IMR-90 (cell line): Measurements from ENCODE around the gene SLC9A7. TPM values are rescaled to one million over a fixed set of nuclear protein-coding genes. Genes with fewer than 3 reads are reported as not detected.
A peak's percentile ranks its signal among the peaks of the same experiment; 100 is the strongest.

Experiments used
- ATAC-seq: fragments of 200-7000 bp; cut with Tn5 transposase; 2 replicates; pipeline ENCODE4 v1.9.1; 2020; ENCODE audit warnings: low read depth, mild to moderate bottlenecking, moderate library complexity
- BruUV-seq: library from RNA; stranded (reverse); fragments of 400-500 nt; replicated peaks from 2 replicates; lab custom pipeline; 2021; lab: Mats Ljungman, UMichigan
- CTCF ChIA-PET: fragments of 300-600 bp; formaldehyde crosslinking; extraction: SDS; loops from one replicate; lab custom pipeline; 2021; ENCODE audit warnings: antibody characterized with exemption; lab: Yijun Ruan, JAX
- POLR2A ChIA-PET: fragments of 300-600 bp; sonication (Branson Sonifier 250); formaldehyde crosslinking; loops from one replicate; lab custom pipeline; 2022; ENCODE audit warnings: antibody characterized with exemption; ENCODE audit not compliant: unreplicated experiment; lab: Charles Lee
- DNase-seq: peaks from one replicate; pipeline ENCODE4 v3.0.0; 2013
- H2AFZ ChIP-seq: replicated peaks from 2 replicates; pipeline ENCODE3; 2013; ENCODE audit warnings: low read length, mild to moderate bottlenecking; ENCODE audit not compliant: poor library complexity
- H2AK5ac ChIP-seq: 2 replicates; pipeline ENCODE4 v1.6.1; 2013; ENCODE audit warnings: low read depth, low read length, inconsistent platforms
- H2AK9ac ChIP-seq: replicated peaks from 2 replicates; pipeline ENCODE3; 2013; ENCODE audit warnings: mild to moderate bottlenecking, low read depth, low read length, moderate library complexity; ENCODE audit not compliant: poor library complexity
- H2BK120ac ChIP-seq: 2 replicates; pipeline ENCODE4 v1.6.1; 2013; ENCODE audit warnings: low read depth, low read length, inconsistent platforms
- H2BK15ac ChIP-seq: 3 replicates; pipeline ENCODE4 v1.6.1; 2013; ENCODE audit warnings: low read depth, low read length, inconsistent platforms
- H2BK20ac ChIP-seq: 2 replicates; pipeline ENCODE4 v1.6.1; 2013; ENCODE audit warnings: low read depth, mild to moderate bottlenecking, inconsistent platforms, low read length, moderate library complexity
- H2BK5ac ChIP-seq: 2 replicates; pipeline ENCODE4 v1.6.1; 2013; ENCODE audit warnings: mild to moderate bottlenecking, low read depth, low read length, inconsistent platforms; ENCODE audit not compliant: poor library complexity, severe bottlenecking
- H3K14ac ChIP-seq: replicated peaks from 2 replicates; pipeline ENCODE4 v1.6.1; 2013; ENCODE audit warnings: low read depth, low read length, inconsistent platforms
- H3K18ac ChIP-seq: 2 replicates; pipeline ENCODE4 v1.6.1; 2013; ENCODE audit warnings: low read depth, low read length, control low read depth
- H3K23ac ChIP-seq: 2 replicates; pipeline ENCODE4 v1.6.1; 2013; ENCODE audit warnings: low read depth, low read length, inconsistent platforms
- H3K27ac ChIP-seq: 2 replicates; pipeline ENCODE4 v1.5.1; 2013; ENCODE audit warnings: mild to moderate bottlenecking, control low read depth, low read length; ENCODE audit not compliant: insufficient read depth
- H3K27me3 ChIP-seq: 2 replicates; pipeline ENCODE4 v1.6.1; 2013; ENCODE audit warnings: low read length; ENCODE audit not compliant: control insufficient read depth, insufficient read depth
- H3K36me3 ChIP-seq: 2 replicates; pipeline ENCODE4 v1.6.1; 2013; ENCODE audit warnings: low read length, mixed read lengths; ENCODE audit not compliant: control insufficient read depth, insufficient read depth
- H3K4ac ChIP-seq: 2 replicates; pipeline ENCODE4 v1.6.1; 2013; ENCODE audit warnings: low read depth, low read length, inconsistent platforms
- H3K4me1 ChIP-seq: 2 replicates; pipeline ENCODE4 v1.6.1; 2013; ENCODE audit warnings: low read length, mixed read lengths; ENCODE audit not compliant: control insufficient read depth, insufficient read depth
- H3K4me2 ChIP-seq: 2 replicates; pipeline ENCODE4 v1.6.1; 2013; ENCODE audit warnings: low read depth, mild to moderate bottlenecking, control low read depth, low read length, moderate library complexity
- H3K4me3 ChIP-seq: 2 replicates; pipeline ENCODE4 v1.5.1; 2013; ENCODE audit warnings: low read depth, mild to moderate bottlenecking, control low read depth, low read length, moderate library complexity; ENCODE audit not compliant: insufficient read depth
- H3K56ac ChIP-seq: 2 replicates; pipeline ENCODE4 v1.6.1; 2013; ENCODE audit warnings: low read length, inconsistent platforms; ENCODE audit not compliant: insufficient read depth; ENCODE audit errors: extremely low read depth
- H3K79me1 ChIP-seq, 2 experiments: 2 replicates each; pipeline ENCODE4 v1.6.1; 2013; ENCODE audit warnings: low read length in 2 of 2, inconsistent platforms in 1 of 2, low read depth in 1 of 2
- H3K9ac ChIP-seq: 2 replicates; pipeline ENCODE4 v1.6.1; 2013; ENCODE audit warnings: low read depth, low read length, control low read depth
- H3K9me1 ChIP-seq: 2 replicates; pipeline ENCODE4 v1.6.1; 2013; ENCODE audit warnings: low read length, inconsistent platforms; ENCODE audit not compliant: insufficient read depth
- H3K9me3 ChIP-seq: 2 replicates; pipeline ENCODE4 v1.6.1; 2013; ENCODE audit warnings: low read length; ENCODE audit not compliant: control insufficient read depth, insufficient read depth
- H4K20me1 ChIP-seq: 2 replicates; pipeline ENCODE4 v1.6.1; 2013; ENCODE audit warnings: low read length, inconsistent platforms; ENCODE audit not compliant: insufficient read depth
- H4K5ac ChIP-seq: 2 replicates; pipeline ENCODE4 v1.6.1; 2013; ENCODE audit warnings: mild to moderate bottlenecking, low read depth, low read length, control low read depth
- H4K8ac ChIP-seq, 2 experiments: 2 replicates each; pipeline ENCODE4 v1.6.1; 2013; ENCODE audit warnings: low read depth in 2 of 2, low read length in 2 of 2, control low read depth in 1 of 2, inconsistent platforms in 1 of 2
- H4K91ac ChIP-seq: 2 replicates; pipeline ENCODE4 v1.6.1; 2013; ENCODE audit warnings: low read depth, low read length, inconsistent platforms; ENCODE audit not compliant: insufficient read depth
- BHLHE40 ChIP-seq: fragments of 150-350 bp; IDR thresholded peaks from 2 replicates; pipeline ENCODE4 v1.6.1; 2016; ENCODE audit warnings: mild to moderate bottlenecking, low read depth, low read length
- CEBPB ChIP-seq: IDR thresholded peaks from 2 replicates; pipeline ENCODE4 v1.6.1; 2012; ENCODE audit warnings: low read depth, low read length, improper control_type of control experiment
- CTCF ChIP-seq: conservative IDR thresholded peaks from 2 replicates; pipeline ENCODE4 v1.5.1; 2012; ENCODE audit warnings: mild to moderate bottlenecking, low read depth, low read length, improper control_type of control experiment
- FOS ChIP-seq: fragments of 150-350 bp; IDR thresholded peaks from 2 replicates; pipeline ENCODE4 v1.6.1; 2016; ENCODE audit warnings: low read depth, low read length
- MAFK ChIP-seq: IDR thresholded peaks from 2 replicates; pipeline ENCODE4 v1.6.1; 2012; ENCODE audit warnings: low read depth, low read length, improper control_type of control experiment
- MAZ ChIP-seq: IDR thresholded peaks from 2 replicates; pipeline ENCODE4 v1.6.1; 2012; ENCODE audit warnings: low read depth, mild to moderate bottlenecking, low read length, improper control_type of control experiment, moderate library complexity, borderline replicate concordance
- MXI1 ChIP-seq: IDR thresholded peaks from 2 replicates; pipeline ENCODE4 v1.6.1; 2012; ENCODE audit warnings: low read depth, mild to moderate bottlenecking, low read length, moderate library complexity, borderline replicate concordance
- NFE2L2 ChIP-seq: fragments of 150-350 bp; IDR thresholded peaks from 2 replicates; pipeline ENCODE4 v1.6.1; 2016; ENCODE audit warnings: low read depth, mild to moderate bottlenecking, low read length
- POLR2A ChIP-seq: IDR thresholded peaks from 2 replicates; pipeline ENCODE4 v1.6.1; 2012; ENCODE audit warnings: mild to moderate bottlenecking, low read depth, low read length
- RAD21 ChIP-seq: IDR thresholded peaks from 2 replicates; pipeline ENCODE4 v1.6.1; 2012; ENCODE audit warnings: low read length, improper control_type of control experiment
- RCOR1 ChIP-seq: IDR thresholded peaks from 2 replicates; pipeline ENCODE4 v1.6.1; 2012; ENCODE audit warnings: mild to moderate bottlenecking, low read length, improper control_type of control experiment; ENCODE audit not compliant: insufficient replicate concordance
- RFX5 ChIP-seq: IDR thresholded peaks from 2 replicates; pipeline ENCODE4 v1.8.0; 2012; ENCODE audit warnings: low read depth, mild to moderate bottlenecking, low read length, moderate library complexity
- SMC3 ChIP-seq: fragments of 150-350 bp; IDR thresholded peaks from 2 replicates; pipeline ENCODE4 v1.6.1; 2016; ENCODE audit warnings: low read depth, mild to moderate bottlenecking, antibody characterized with exemption, low read length, moderate library complexity
- USF2 ChIP-seq: fragments of 150-350 bp; IDR thresholded peaks from 2 replicates; pipeline ENCODE4 v1.6.1; 2017; ENCODE audit warnings: mild to moderate bottlenecking, antibody characterized with exemption, low read length, low read depth
- WGBS, 2 experiments: methylation state at CpG; one replicate each; pipeline versions ENCODE4 v1.1.5 to v1.1.7; 2013; ENCODE audit warnings: missing lambda C conversion rate in 2 of 2; ENCODE audit not compliant: insufficient read length in 1 of 2; ENCODE audit errors: extremely low coverage in 2 of 2; 5-methylcytosine and 5-hydroxymethylcytosine counted together
- dilution Hi-C: fragments of 300-500 bp; cut with HindIII; formaldehyde crosslinking; loops from one replicate; pipeline ENCODE4 v1.14.3; 2018; ENCODE audit warnings: low sequenced_read_pairs; ENCODE audit not compliant: unreplicated experiment
- in situ Hi-C: fragments of 300-500 bp; cut with MboI; formaldehyde crosslinking; loops from 3 replicates; pipeline ENCODE4 v1.14.3; 2019; ENCODE audit warnings: low sequenced_read_pairs, inconsistent platforms, mixed read lengths
- intact Hi-C: fragments of 100-400 bp; cut with micrococcal nuclease; formaldehyde crosslinking; loops from 2 replicates; pipeline ENCODE4 v1.10.0; 2022
- polyA plus RNA-seq, 3 experiments: library from polyadenylated mRNA; depleted of rRNA; stranded (reverse); fragments of >200 nt; gene quantifications; 2 replicates each; pipeline ENCODE4 v1.2.3, GENCODE V29; 2012; ENCODE audit warnings: low replicate concordance in 1 of 3
- total RNA-seq: library from RNA; depleted of rRNA; stranded (reverse); fragments of >200 nt; gene quantifications from 2 replicates; pipeline ENCODE4 v1.2.3, GENCODE V29; 2012
- TF ChIP-seq, protein P1 (sequence below): fragments of 150-350 bp; IDR thresholded peaks from 2 replicates; pipeline ENCODE4 v1.6.1; 2016; ENCODE audit warnings: low read depth, mild to moderate bottlenecking, low read length, moderate library complexity, borderline replicate concordance

SLC9A7 gene
- total and polyA plus RNA-seq, 2 of the 4 experiments (the other 2 are of a cell fraction) = 14.4 to 76.4 TPM

DNA sequence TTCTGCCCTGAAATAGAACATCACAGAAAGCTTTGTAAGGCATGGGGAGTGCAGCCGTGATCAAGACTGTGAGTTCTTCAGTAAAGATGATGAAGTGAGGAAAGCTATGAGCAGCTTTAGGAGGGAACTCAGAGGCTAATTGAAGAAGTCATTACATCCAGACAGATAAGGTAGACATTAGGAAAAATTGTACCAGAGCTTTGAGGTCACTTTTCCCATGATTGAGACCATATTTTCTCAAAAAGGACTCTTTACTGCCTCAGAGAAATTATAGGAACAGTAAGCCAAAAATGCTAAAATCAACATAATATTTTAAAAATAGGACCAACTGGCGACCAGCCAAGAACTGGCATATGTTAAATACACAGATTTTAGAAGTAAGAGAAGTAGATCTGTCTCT lies 174.2 kb downstream of the SLC9A7 start:
- no peak overlapping the region for H3K56ac ChIP-seq
- H2BK120ac ChIP-seq = peak overlapping the region; percentile 33
- no peaks in the 10 kb centered on the region for H4K20me1 ChIP-seq
- peak overlapping the region; percentile 47; the same call in 1 of the 2 replicates for H3K18ac ChIP-seq
- peak overlapping the region; percentile 74; the same call in 1 of the 2 replicates for H2AK5ac ChIP-seq
- dilution Hi-C loops (no loop called here), intact Hi-C loops (loop anchor here (5.0 kb wide), 1 partner anchor 43 kb away; no protein-coding TSS in a partner anchor), in situ Hi-C loops (no loop called here)
- H3K4me3 ChIP-seq = no peak overlapping the region
- H3K4me1 ChIP-seq = peaks cover 12% of the 10 kb centered on the region
- no peaks in the 10 kb centered on the region for H3K27me3 ChIP-seq
- peak overlapping the region in 1 of 2 experiments; percentile 1; a peak in 1 of 4 replicates for H4K8ac ChIP-seq
- ATAC-seq (no peak), DNase-seq (no peak)
- 0 out of 2 replicates have a peak overlapping the region, but pooled peaks have one; percentile 17 for H3K14ac ChIP-seq
- H3K4ac ChIP-seq = peak overlapping the region; percentile 73
- peak overlapping the region; percentile 13; the same call in 1 of the 2 replicates for H2BK20ac ChIP-seq
- peaks cover 6 to 23% of the 10 kb centered on the region in 2 experiments for H3K79me1 ChIP-seq
- H2BK15ac ChIP-seq = peak overlapping the region; percentile 65; the same call in 1 of the 3 replicates
- H4K91ac ChIP-seq = peak overlapping the region; percentile 50; the same call in 1 of the 2 replicates
- no TSS peak for BruUV-seq
- no peak overlapping the region for H3K9ac ChIP-seq
- H3K27ac ChIP-seq = 0 out of 2 replicates have a peak overlapping the region, but pooled peaks have one; percentile 8
- H3K23ac ChIP-seq = no peak overlapping the region
- no peaks in the 10 kb centered on the region for H3K36me3 ChIP-seq
- no peak overlapping the region for H2AK9ac ChIP-seq
- peaks cover 11% of the 10 kb centered on the region; the same call in 1 of the 2 replicates for H3K9me1 ChIP-seq
- peak overlapping the region; percentile 5 for H2BK5ac ChIP-seq
- H3K9me3 ChIP-seq = no peaks in the 10 kb centered on the region
- no peak for TF ChIP-seq USF2
- TF ChIP-seq, protein P1, sequence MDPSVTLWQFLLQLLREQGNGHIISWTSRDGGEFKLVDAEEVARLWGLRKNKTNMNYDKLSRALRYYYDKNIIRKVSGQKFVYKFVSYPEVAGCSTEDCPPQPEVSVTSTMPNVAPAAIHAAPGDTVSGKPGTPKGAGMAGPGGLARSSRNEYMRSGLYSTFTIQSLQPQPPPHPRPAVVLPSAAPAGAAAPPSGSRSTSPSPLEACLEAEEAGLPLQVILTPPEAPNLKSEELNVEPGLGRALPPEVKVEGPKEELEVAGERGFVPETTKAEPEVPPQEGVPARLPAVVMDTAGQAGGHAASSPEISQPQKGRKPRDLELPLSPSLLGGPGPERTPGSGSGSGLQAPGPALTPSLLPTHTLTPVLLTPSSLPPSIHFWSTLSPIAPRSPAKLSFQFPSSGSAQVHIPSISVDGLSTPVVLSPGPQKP = no peak
- no peak for TF ChIP-seq SMC3
- no peak for TF ChIP-seq RAD21
- no peak for TF ChIP-seq RFX5
- TF ChIP-seq NFE2L2 = no peak
- no peak for TF ChIP-seq BHLHE40
- no peak for TF ChIP-seq MAZ
- no peak for TF ChIP-seq FOS
- TF ChIP-seq MXI1 = no peak
- no peak for TF ChIP-seq POLR2A
- no peak for TF ChIP-seq CTCF
- TF ChIP-seq RCOR1 = no peak
- no peak for TF ChIP-seq CEBPB
- no peak for TF ChIP-seq MAFK
- H2AFZ ChIP-seq = no peak overlapping the region
- POLR2A ChIA-PET = no interaction called here
- H3K4me2 ChIP-seq = no peak overlapping the region
- CTCF ChIA-PET = no interaction called here
- WGBS, 2 experiments = 55% methylated on average over 1 of the region's 2 CpGs; no CpG with 5 or more reads in 1 of the 2 experiments
- peak overlapping the region; percentile 42; the same call in 1 of the 2 replicates for H4K5ac ChIP-seq
